Activated T-helper 9 cell treated with anti-CD3 and anti-CD28 coated beads, Interleukin-2, amount 50 U/mL, for 16 hours (primary cell): Measurements from ENCODE around the gene RNF166.

Experiments used
- DNase-seq: peaks from one replicate; pipeline ENCODE4 v3.0.0-alpha.2; 2020; ENCODE audit warnings: low read depth

Gene RNF166

GRCh38 chr16:88706965-88707826 lies 988 bp upstream of the RNF166 start:
- no peak for DNase-seq

GRCh38 chr16:88705801-88706228 lies 393 bp downstream of the RNF166 start:
- DNase-seq = no peak

GRCh38 chr16:88705076-88705684 lies 1.0 kb downstream of the RNF166 start:
- DNase-seq = no peak

- peak; percentile 57 for DNase-seq
Measured at GRCh38 chr16:88703486-88704309, 2.5 kb downstream of the RNF166 start.

- DNase-seq = no peak
Measured at GRCh38 chr16:88702371-88703210, 3.6 kb downstream of the RNF166 start.

DNA sequence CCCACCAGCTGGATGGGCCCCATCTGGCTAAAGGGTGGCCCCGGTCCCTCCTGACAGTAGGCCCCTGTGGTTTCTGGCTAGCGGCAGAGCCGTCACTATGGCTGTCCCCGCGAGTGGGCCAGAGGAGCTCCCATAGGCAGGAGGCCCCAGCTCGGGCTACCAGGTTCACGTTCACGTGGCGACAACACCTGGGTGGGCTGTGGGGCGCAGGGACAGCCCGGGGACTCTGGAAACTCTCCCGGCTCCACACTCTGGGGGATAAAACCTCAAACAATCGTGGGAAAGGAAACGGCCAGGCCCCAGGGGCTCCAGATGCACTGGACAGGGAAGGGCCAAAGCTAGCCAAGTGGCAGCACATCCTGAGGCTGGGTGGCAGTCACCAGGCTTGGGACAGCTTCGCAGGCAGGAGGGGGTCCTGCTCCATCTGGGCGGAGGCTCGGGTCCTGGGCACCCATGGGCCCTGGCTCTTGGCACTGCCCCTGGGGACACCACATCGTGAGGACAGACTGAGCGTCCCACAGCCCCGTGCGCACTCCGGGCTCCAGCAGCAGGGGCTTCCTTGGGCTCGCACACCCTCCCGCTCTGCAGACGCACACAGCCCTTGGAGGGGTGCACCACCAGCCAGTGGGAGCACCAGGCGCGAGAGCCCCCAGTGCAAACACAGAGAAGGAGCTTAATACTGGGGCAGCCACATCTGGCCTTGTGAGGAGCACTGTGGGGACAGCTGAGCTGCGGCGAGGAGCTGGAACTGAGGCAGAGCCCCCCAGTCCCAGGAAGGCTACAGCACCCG lies 4.4 kb downstream of the RNF166 start:
- no peak for DNase-seq

- DNase-seq = peak; percentile 95
Measured at GRCh38 chr16:88700636-88701482, 5.3 kb downstream of the RNF166 start.

DNA sequence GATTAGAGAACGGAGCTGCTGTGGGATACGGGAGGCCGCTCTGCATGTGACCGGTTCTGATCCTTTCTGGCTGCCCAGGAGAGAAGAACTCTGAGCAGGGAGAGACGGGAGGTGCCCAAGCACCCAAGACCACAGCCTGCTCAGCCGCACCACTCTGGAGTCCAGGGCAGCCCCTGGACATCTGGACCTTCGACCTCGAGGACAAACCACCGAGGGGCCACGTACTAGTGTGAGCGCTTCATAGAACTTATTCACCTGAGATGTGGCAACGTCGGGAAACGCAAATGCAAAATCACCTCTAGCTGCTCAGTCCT lies 5.9 kb downstream of the RNF166 start:
- DNase-seq = no peak

- DNase-seq = no peak
Measured at GRCh38 chr16:88699180-88699579, 7.0 kb downstream of the RNF166 start.

GRCh38 chr16:88698646-88699045 lies 7.6 kb downstream of the RNF166 start:
- DNase-seq = no peak

- DNase-seq = no peak
Measured at GRCh38 chr16:88697831-88698615, 8.2 kb downstream of the RNF166 start.

DNA sequence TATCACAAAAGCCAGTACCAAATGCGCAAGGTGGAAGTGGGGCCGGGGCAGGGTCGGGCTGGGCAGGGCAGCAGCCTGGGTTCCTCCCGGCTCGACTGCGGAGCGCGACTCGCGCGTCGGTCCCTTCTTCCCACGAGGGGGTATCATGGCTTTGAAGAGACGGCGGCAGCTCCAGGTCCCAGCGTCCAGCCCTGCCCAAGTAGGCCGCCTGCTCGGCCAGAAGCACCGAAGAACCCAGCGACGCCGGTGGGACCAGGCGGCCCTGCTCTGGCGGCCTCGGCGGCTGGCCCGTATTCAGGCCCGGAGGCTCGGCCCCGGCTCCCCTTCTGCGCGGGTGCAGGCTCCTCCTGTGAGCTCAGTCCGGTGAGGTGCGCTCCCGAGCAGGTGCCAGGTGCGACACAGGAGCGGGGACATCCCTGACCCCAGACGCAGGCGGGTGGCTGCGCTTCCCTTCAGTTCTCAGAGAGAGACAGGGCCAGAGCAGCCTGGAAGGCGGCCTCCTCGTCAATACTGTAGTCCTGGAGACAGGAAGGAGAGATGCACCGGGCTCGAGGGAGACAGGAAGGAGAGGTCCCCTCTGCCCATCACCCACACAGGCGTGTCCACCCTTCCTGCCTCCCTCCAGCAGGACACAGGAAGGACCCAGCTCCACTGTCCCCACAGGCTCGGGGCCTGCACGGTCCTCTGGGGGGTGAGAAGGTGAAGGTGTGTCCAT lies 8.9 kb downstream of the RNF166 start:
- no peak for DNase-seq

DNA sequence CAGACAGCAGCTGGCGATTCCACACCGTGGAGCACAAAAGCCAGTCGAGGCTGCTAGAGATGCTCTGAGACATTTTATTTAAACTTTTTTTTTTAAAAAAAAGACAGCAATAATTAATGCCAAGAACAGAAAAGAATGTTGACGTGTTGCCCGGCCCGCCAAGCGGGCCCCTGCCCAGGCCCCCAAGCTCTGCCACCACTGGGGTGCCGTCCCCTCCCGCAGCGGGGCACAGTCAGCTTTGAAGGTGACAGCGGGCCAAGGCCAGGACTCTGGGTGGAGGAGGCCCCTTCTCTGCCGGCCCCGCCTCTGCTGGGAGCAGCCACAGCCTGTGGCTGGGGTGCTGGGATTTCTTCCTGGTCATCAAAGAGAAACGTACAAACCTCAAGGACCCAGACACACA lies 9.8 kb downstream of the RNF166 start:
- DNase-seq = no peak

GRCh38 chr16:88695753-88696152 lies 10.5 kb downstream of the RNF166 start:
- no peak for DNase-seq

DNA sequence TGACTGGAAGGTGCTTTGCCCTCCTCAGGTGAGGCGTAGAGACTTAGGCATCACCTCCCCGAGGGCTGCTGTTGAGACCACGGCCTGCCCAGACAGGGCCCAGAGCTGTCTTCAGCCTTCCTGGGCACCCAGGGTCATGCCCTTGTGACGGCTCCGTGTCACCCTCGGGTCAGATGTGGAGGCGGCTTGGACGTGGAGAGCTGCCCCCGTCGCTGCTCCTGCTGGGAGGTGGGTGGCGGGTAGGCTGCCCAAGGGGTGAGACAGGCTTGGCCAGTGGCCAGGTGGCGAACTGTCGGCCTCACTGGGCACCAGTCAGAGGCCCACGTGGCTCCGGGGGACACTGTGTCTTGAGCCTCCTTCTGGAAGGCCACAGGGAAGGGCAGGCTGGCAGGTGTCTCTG lies 11.0 kb downstream of the RNF166 start:
- DNase-seq = no peak

DNA sequence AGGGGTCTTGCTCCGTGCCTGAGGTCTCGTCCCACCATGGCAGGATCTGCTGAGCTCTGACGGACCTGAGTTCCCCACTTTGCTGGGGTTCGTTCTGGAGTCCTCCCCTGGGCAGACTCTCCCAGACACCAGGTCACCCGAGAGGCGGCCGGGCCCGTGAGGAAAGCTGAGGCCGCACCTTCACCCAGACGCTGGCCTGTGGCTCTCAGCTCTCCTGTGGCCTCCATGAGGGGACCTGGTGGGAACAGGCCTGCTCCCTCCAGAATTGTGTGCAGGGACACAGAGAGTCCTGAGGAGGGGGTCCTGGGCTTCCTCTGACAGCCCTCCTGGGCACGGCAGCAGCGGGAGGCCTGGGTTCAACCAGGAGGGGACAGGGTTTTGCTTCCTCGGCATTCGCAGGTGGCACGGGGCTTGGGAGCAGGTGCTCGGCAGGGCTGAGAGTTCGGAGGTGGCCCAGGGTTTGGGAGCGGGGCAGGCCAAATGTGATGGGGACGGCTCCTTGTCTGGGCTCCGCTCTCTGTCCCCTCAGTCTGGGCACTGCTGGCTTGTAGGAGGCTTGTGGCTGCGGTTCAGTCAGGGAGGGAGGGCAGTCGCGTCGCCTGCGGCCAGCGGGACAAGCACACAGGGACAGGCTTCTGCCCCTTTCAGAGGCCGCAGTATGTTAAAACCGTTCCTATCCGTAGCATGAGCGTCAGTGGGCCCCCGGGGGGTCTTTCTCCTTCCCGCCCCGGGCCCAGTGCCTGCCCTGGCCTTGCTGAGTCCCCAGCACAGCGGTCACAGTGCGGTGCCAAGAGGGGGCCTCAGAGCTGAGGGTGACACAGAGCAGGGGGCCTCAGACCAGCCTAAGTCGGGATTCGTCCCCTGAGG lies 11.8 kb downstream of the RNF166 start:
- DNase-seq = no peak

GRCh38 chr16:88693420-88694177 lies 12.6 kb downstream of the RNF166 start:
- DNase-seq = no peak
